GM12891 (cell line): Measurements from ENCODE around the gene PRF1.

ENCODE experiments used
- PAX5 ChIP-seq: IDR thresholded peaks from 2 replicates; pipeline ENCODE4 v1.6.1; 2011; ENCODE audit warnings: low read length, moderate library complexity, mild to moderate bottlenecking; ENCODE audit not compliant: insufficient read depth, severe bottlenecking
- POLR2A ChIP-seq: IDR thresholded peaks from 2 replicates; pipeline ENCODE4 v1.6.1; 2011; ENCODE audit warnings: low read depth, low read length, control low read depth
- POLR2AphosphoS5 ChIP-seq: IDR thresholded peaks from 2 replicates; pipeline ENCODE4 v1.6.1; 2011; ENCODE audit warnings: low read depth, low read length, control low read depth
- POU2F2 ChIP-seq: IDR thresholded peaks from 2 replicates; pipeline ENCODE4 v1.6.1; 2011; ENCODE audit warnings: low read depth, mild to moderate bottlenecking, control low read depth, low read length, moderate library complexity
- TAF1 ChIP-seq: IDR thresholded peaks from 2 replicates; pipeline ENCODE4 v1.6.1; 2011; ENCODE audit warnings: low read depth, low read length, control low read depth

- TF ChIP-seq PAX5 (no peak), POLR2AphosphoS5 (no peak), TAF1 (no peak), POLR2A (no peak), POU2F2 (no peak)
Measured at GRCh38 chr10:70592186-70592735, 10.3 kb downstream of the PRF1 start.
